ENCODE measurements around the gene SMC1A.

DNA sequence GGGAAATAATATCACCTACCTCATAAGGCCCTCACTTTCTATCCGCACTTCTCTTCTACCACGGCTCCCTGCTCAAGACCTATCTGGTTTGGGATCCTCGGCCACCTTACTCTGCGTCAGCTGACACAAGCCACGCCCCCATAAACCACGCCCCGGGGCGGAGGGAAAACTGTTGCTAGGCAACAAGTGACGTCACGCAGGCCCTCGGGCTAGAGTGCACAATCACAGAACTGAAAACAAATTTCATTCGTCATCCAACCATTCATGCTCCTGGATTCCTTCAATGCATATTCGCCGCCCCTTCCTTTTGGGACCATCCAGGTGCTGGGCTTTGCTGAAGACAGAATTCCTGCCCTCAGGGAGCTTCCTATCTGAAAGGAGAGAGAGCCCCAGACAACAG is 66.3 kb downstream of the SMC1A start:
- TF ChIP-seq EZH2 (IDR thresholded peaks at IDR 0.05; ENCODE audit: low read length) = no peak
- TF ChIP-seq, protein P1, sequence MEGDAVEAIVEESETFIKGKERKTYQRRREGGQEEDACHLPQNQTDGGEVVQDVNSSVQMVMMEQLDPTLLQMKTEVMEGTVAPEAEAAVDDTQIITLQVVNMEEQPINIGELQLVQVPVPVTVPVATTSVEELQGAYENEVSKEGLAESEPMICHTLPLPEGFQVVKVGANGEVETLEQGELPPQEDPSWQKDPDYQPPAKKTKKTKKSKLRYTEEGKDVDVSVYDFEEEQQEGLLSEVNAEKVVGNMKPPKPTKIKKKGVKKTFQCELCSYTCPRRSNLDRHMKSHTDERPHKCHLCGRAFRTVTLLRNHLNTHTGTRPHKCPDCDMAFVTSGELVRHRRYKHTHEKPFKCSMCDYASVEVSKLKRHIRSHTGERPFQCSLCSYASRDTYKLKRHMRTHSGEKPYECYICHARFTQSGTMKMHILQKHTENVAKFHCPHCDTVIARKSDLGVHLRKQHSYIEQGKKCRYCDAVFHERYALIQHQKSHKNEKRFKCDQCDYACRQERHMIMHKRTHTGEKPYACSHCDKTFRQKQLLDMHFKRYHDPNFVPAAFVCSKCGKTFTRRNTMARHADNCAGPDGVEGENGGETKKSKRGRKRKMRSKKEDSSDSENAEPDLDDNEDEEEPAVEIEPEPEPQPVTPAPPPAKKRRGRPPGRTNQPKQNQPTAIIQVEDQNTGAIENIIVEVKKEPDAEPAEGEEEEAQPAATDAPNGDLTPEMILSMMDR (optimal IDR thresholded peaks at IDR 0.05 in 1 of 3, IDR thresholded peaks at IDR 0.05 in 1 of 3, conservative IDR thresholded peaks at IDR 0.05 in 1 of 3; ENCODE audit: extremely low read depth in 1 of 3, insufficient read depth in 2 of 3, low read length in 3 of 3) = no peak

Measured in keratinocyte (primary cell).